ENCODE results near the gene VDR. TPM values are rescaled to one million over a fixed set of nuclear protein-coding genes. Genes with fewer than 3 reads are reported as not detected.
A peak's percentile ranks its signal among the peaks of the same experiment; 100 is the strongest.

VDR gene
- total RNA-seq, 1 donor = 32.2 TPM

DNA sequence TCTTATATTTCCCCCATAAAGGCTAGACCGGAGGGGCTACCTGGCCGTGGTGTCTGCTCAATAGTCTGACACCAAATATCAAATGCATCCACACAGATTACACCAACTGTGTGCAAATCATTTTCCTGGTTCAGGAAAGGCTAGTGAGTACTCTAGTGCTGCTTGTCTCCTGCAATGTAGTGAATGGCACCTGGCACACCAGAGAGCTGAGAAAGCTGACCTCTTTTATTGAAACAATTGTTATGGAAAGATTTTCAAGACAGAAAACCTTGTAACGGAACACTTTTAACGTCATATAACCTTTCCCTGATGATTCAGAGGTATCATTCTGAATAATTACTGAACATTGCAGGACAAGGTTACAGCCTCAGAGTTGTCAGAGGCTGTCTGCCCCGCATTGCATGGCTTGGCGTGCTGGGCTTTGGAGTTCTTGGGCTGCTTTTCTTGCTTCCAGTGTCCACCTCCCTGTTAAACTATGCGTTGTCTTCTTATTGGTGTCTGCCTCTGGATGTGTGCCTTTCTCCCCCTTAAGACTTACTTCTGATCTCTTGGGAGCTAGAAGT is 44.4 kb downstream of the VDR start:
- TF ChIP-seq, protein P1, sequence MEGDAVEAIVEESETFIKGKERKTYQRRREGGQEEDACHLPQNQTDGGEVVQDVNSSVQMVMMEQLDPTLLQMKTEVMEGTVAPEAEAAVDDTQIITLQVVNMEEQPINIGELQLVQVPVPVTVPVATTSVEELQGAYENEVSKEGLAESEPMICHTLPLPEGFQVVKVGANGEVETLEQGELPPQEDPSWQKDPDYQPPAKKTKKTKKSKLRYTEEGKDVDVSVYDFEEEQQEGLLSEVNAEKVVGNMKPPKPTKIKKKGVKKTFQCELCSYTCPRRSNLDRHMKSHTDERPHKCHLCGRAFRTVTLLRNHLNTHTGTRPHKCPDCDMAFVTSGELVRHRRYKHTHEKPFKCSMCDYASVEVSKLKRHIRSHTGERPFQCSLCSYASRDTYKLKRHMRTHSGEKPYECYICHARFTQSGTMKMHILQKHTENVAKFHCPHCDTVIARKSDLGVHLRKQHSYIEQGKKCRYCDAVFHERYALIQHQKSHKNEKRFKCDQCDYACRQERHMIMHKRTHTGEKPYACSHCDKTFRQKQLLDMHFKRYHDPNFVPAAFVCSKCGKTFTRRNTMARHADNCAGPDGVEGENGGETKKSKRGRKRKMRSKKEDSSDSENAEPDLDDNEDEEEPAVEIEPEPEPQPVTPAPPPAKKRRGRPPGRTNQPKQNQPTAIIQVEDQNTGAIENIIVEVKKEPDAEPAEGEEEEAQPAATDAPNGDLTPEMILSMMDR (IDR thresholded peaks at IDR 0.05; ENCODE audit: extremely low read depth, low read depth, low read length) = no peak
- no peak for DNase-seq (ENCODE audit: insufficient read length, low spot score, missing footprints)
- no peak overlapping the region for H3K27ac ChIP-seq (ENCODE audit: low read depth, low read length)
- H3K4me3 ChIP-seq (ENCODE audit: insufficient read depth, low read length) = no peak overlapping the region
- no peaks in the 10 kb centered on the region for H4K20me1 ChIP-seq (ENCODE audit: insufficient read depth, low read length)
- H3K79me2 ChIP-seq (ENCODE audit: insufficient read depth, low read length) = no peaks in the 10 kb centered on the region
- H2AFZ ChIP-seq (ENCODE audit: low read length) = no peak overlapping the region
- H3K9me3 ChIP-seq (ENCODE audit: low read depth, low read length) = no peaks in the 10 kb centered on the region
- H3K36me3 ChIP-seq (ENCODE audit: insufficient read depth, low read length) = peaks cover 49% of the 10 kb centered on the region
- no peaks in the 10 kb centered on the region for H3K27me3 ChIP-seq (ENCODE audit: insufficient read depth, low read length)
- H3K4me1 ChIP-seq (ENCODE audit: insufficient read depth, low read length) = no peaks in the 10 kb centered on the region
- no peak overlapping the region for H3K4me2 ChIP-seq (ENCODE audit: insufficient read depth, low read length)

DNA sequence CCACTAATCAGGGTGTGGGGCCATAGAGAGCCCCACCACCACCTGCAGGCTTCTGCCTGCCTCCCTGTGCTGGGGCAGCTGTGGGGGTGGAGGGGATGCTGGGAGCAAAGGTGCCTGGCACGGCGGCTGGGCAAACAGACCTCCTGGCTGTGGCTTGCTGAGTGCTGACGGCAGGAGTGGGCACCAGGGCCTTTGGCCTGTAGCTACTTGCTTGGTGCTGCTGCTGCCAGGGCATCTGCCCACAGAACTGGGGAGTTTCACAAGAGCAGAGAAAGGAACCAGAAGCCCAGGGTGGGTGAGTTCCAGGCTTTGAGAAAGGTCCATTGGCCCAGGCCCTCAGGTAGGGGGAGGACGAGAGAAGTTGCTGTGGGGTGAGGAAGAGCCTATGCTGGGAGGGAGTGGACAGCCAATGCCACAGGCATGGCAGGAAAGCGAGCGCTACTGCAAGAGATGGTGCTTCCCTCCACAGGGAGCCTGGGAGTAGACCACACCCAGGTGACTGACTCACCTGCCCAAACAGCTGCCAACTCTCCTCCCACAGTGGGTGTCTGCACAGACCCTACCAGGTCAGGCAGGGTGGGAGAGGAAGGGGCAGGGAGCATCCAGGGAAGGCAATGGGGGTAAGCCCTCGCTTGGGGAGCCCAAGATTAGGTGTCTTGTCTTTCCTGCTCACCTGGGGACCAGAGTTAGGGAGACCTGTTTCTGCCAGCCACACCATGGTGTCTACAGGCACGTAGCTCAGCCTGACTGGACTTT is 46.1 kb downstream of the VDR start:
- TF ChIP-seq, protein P1 (IDR thresholded peaks at IDR 0.05; ENCODE audit: extremely low read depth, low read depth, low read length) = no peak
- H3K9me3 ChIP-seq (ENCODE audit: low read depth, low read length) = no peaks in the 10 kb centered on the region
- no peaks in the 10 kb centered on the region for H3K79me2 ChIP-seq (ENCODE audit: insufficient read depth, low read length)
- no peak overlapping the region for H2AFZ ChIP-seq (ENCODE audit: low read length)
- no peaks in the 10 kb centered on the region for H4K20me1 ChIP-seq (ENCODE audit: insufficient read depth, low read length)
- H3K27ac ChIP-seq (ENCODE audit: low read depth, low read length) = no peak overlapping the region
- no peaks in the 10 kb centered on the region for H3K27me3 ChIP-seq (ENCODE audit: insufficient read depth, low read length)
- no peaks in the 10 kb centered on the region for H3K4me1 ChIP-seq (ENCODE audit: insufficient read depth, low read length)
- peak; percentile 61 for DNase-seq (ENCODE audit: insufficient read length, low spot score, missing footprints)
- H3K36me3 ChIP-seq (ENCODE audit: insufficient read depth, low read length) = peaks cover 61% of the 10 kb centered on the region
- H3K4me2 ChIP-seq (ENCODE audit: insufficient read depth, low read length) = no peak overlapping the region
- no peak overlapping the region for H3K4me3 ChIP-seq (ENCODE audit: insufficient read depth, low read length)

DNA sequence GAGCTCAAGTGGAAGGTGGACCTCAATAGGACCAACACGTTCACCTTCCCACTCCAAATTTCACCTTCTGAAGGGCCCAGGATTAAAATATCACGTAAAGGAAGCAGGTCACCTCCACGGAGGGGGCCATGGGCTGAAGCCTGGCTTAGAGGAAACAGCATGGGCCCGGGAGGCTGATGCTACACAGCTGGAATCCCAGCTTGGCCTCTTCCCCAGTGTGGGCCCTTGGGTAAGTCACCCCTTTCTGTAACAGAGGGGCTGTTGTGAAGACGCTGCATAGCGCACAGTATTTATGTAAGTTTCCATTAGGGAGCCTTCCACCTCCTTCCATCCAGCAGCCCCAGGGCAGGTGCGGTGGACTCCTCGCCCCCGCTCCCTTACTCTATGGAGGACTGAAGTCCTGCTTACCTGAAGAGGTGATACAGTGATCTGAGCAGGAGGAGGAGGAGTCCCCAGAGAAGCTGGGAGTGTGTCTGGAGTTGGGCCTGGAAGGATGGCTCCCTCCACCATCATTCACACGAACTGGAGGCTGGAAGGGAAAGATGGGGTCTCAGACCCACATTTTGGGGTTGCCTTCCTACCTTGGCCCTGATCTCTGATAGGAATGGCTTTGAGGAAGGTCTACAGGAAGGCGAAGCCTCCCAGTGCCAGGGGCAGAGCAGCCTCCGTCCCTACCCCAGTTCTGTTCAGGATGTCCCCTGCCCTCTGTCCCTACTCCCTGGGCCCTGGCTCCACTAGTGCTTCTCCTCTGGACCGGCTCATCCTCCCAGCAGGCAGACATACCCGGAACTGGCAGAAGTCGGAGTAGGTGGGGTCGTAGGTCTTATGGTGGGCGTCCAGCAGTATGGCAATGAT is 47.8 kb downstream of the VDR start:
- Histone ChIP-seq H3K27ac (ENCODE audit: low read depth, low read length) (no peak overlapping the region), H3K4me2 (ENCODE audit: insufficient read depth, low read length) (no peak overlapping the region)
- DNase-seq (ENCODE audit: insufficient read length, low spot score, missing footprints) = no peak

More for the DNA sequence above, 47.8 kb downstream of the VDR start:
- Histone ChIP-seq H3K79me2 (ENCODE audit: insufficient read depth, low read length) (no peaks in the 10 kb centered on the region), H2AFZ (ENCODE audit: low read length) (no peak overlapping the region), H3K36me3 (ENCODE audit: insufficient read depth, low read length) (peaks cover 53% of the 10 kb centered on the region), H3K4me1 (ENCODE audit: insufficient read depth, low read length) (no peaks in the 10 kb centered on the region), H3K9me3 (ENCODE audit: low read depth, low read length) (no peaks in the 10 kb centered on the region), H3K27me3 (ENCODE audit: insufficient read depth, low read length) (no peaks in the 10 kb centered on the region), H4K20me1 (ENCODE audit: insufficient read depth, low read length) (no peaks in the 10 kb centered on the region), H3K4me3 (ENCODE audit: insufficient read depth, low read length) (no peak overlapping the region)
- TF ChIP-seq, protein P1 (IDR thresholded peaks at IDR 0.05; ENCODE audit: extremely low read depth, low read depth, low read length) = no peak

Data from osteoblast (primary cell).